DND-41 (cell line): Measurements from ENCODE around the gene SEMA4C.

Experiments used
- CTCF ChIP-seq: IDR thresholded peaks from 2 replicates; pipeline ENCODE4 v1.5.1; 2012; ENCODE audit warnings: borderline replicate concordance, low read length, moderate library complexity, mild to moderate bottlenecking; ENCODE audit not compliant: poor library complexity, severe bottlenecking; ENCODE audit errors: extremely low read depth
- EZH2 ChIP-seq: IDR thresholded peaks from 3 replicates; pipeline ENCODE4 v1.6.1; 2012; ENCODE audit warnings: borderline replicate concordance, low read depth, mild to moderate bottlenecking, moderate library complexity, low read length, inconsistent platforms; ENCODE audit not compliant: severe bottlenecking

GRCh38 chr2:96859099-96859649, 10.7 kb downstream of the SEMA4C start:
- TF ChIP-seq CTCF (no peak), EZH2 (no peak)
